IMR-90 (cell line): Measurements from ENCODE around the gene SRP19. TPM values are rescaled to one million over a fixed set of nuclear protein-coding genes. Genes with fewer than 3 reads are reported as not detected.

Experiments used
- ATAC-seq: fragments of 200-7000 bp; cut with Tn5 transposase; 2 replicates; pipeline ENCODE4 v1.9.1; 2020; ENCODE audit warnings: low read depth, mild to moderate bottlenecking, moderate library complexity
- BruUV-seq: library from RNA; stranded (reverse); fragments of 400-500 nt; replicated peaks from 2 replicates; lab custom pipeline; 2021; lab: Mats Ljungman, UMichigan
- CTCF ChIA-PET: fragments of 300-600 bp; formaldehyde crosslinking; extraction: SDS; loops from one replicate; lab custom pipeline; 2021; ENCODE audit warnings: antibody characterized with exemption; lab: Yijun Ruan, JAX
- POLR2A ChIA-PET: fragments of 300-600 bp; sonication (Branson Sonifier 250); formaldehyde crosslinking; loops from one replicate; lab custom pipeline; 2022; ENCODE audit warnings: antibody characterized with exemption; ENCODE audit not compliant: unreplicated experiment; lab: Charles Lee
- DNase-seq: peaks from one replicate; pipeline ENCODE4 v3.0.0; 2013
- H2AFZ ChIP-seq: replicated peaks from 2 replicates; pipeline ENCODE3; 2013; ENCODE audit warnings: low read length, mild to moderate bottlenecking; ENCODE audit not compliant: poor library complexity
- H2AK5ac ChIP-seq: 2 replicates; pipeline ENCODE4 v1.6.1; 2013; ENCODE audit warnings: low read depth, low read length, inconsistent platforms
- H2AK9ac ChIP-seq: replicated peaks from 2 replicates; pipeline ENCODE3; 2013; ENCODE audit warnings: mild to moderate bottlenecking, low read depth, low read length, moderate library complexity; ENCODE audit not compliant: poor library complexity
- H2BK120ac ChIP-seq: 2 replicates; pipeline ENCODE4 v1.6.1; 2013; ENCODE audit warnings: low read depth, low read length, inconsistent platforms
- H2BK15ac ChIP-seq: 3 replicates; pipeline ENCODE4 v1.6.1; 2013; ENCODE audit warnings: low read depth, low read length, inconsistent platforms
- H2BK20ac ChIP-seq: 2 replicates; pipeline ENCODE4 v1.6.1; 2013; ENCODE audit warnings: low read depth, mild to moderate bottlenecking, inconsistent platforms, low read length, moderate library complexity
- H2BK5ac ChIP-seq: 2 replicates; pipeline ENCODE4 v1.6.1; 2013; ENCODE audit warnings: mild to moderate bottlenecking, low read depth, low read length, inconsistent platforms; ENCODE audit not compliant: poor library complexity, severe bottlenecking
- H3K14ac ChIP-seq: replicated peaks from 2 replicates; pipeline ENCODE4 v1.6.1; 2013; ENCODE audit warnings: low read depth, low read length, inconsistent platforms
- H3K18ac ChIP-seq: 2 replicates; pipeline ENCODE4 v1.6.1; 2013; ENCODE audit warnings: low read depth, low read length, control low read depth
- H3K23ac ChIP-seq: 2 replicates; pipeline ENCODE4 v1.6.1; 2013; ENCODE audit warnings: low read depth, low read length, inconsistent platforms
- H3K27ac ChIP-seq: 2 replicates; pipeline ENCODE4 v1.5.1; 2013; ENCODE audit warnings: mild to moderate bottlenecking, control low read depth, low read length; ENCODE audit not compliant: insufficient read depth
- H3K27me3 ChIP-seq: 2 replicates; pipeline ENCODE4 v1.6.1; 2013; ENCODE audit warnings: low read length; ENCODE audit not compliant: control insufficient read depth, insufficient read depth
- H3K36me3 ChIP-seq: 2 replicates; pipeline ENCODE4 v1.6.1; 2013; ENCODE audit warnings: low read length, mixed read lengths; ENCODE audit not compliant: control insufficient read depth, insufficient read depth
- H3K4ac ChIP-seq: 2 replicates; pipeline ENCODE4 v1.6.1; 2013; ENCODE audit warnings: low read depth, low read length, inconsistent platforms
- H3K4me1 ChIP-seq: 2 replicates; pipeline ENCODE4 v1.6.1; 2013; ENCODE audit warnings: low read length, mixed read lengths; ENCODE audit not compliant: control insufficient read depth, insufficient read depth
- H3K4me2 ChIP-seq: 2 replicates; pipeline ENCODE4 v1.6.1; 2013; ENCODE audit warnings: low read depth, mild to moderate bottlenecking, control low read depth, low read length, moderate library complexity
- H3K4me3 ChIP-seq: 2 replicates; pipeline ENCODE4 v1.5.1; 2013; ENCODE audit warnings: low read depth, mild to moderate bottlenecking, control low read depth, low read length, moderate library complexity; ENCODE audit not compliant: insufficient read depth
- H3K56ac ChIP-seq: 2 replicates; pipeline ENCODE4 v1.6.1; 2013; ENCODE audit warnings: low read length, inconsistent platforms; ENCODE audit not compliant: insufficient read depth; ENCODE audit errors: extremely low read depth
- H3K79me1 ChIP-seq, 2 experiments: 2 replicates each; pipeline ENCODE4 v1.6.1; 2013; ENCODE audit warnings: low read length in 2 of 2, inconsistent platforms in 1 of 2, low read depth in 1 of 2
- H3K9ac ChIP-seq: 2 replicates; pipeline ENCODE4 v1.6.1; 2013; ENCODE audit warnings: low read depth, low read length, control low read depth
- H3K9me1 ChIP-seq: 2 replicates; pipeline ENCODE4 v1.6.1; 2013; ENCODE audit warnings: low read length, inconsistent platforms; ENCODE audit not compliant: insufficient read depth
- H3K9me3 ChIP-seq: 2 replicates; pipeline ENCODE4 v1.6.1; 2013; ENCODE audit warnings: low read length; ENCODE audit not compliant: control insufficient read depth, insufficient read depth
- H4K20me1 ChIP-seq: 2 replicates; pipeline ENCODE4 v1.6.1; 2013; ENCODE audit warnings: low read length, inconsistent platforms; ENCODE audit not compliant: insufficient read depth
- H4K5ac ChIP-seq: 2 replicates; pipeline ENCODE4 v1.6.1; 2013; ENCODE audit warnings: mild to moderate bottlenecking, low read depth, low read length, control low read depth
- H4K8ac ChIP-seq, 2 experiments: 2 replicates each; pipeline ENCODE4 v1.6.1; 2013; ENCODE audit warnings: low read depth in 2 of 2, low read length in 2 of 2, control low read depth in 1 of 2, inconsistent platforms in 1 of 2
- H4K91ac ChIP-seq: 2 replicates; pipeline ENCODE4 v1.6.1; 2013; ENCODE audit warnings: low read depth, low read length, inconsistent platforms; ENCODE audit not compliant: insufficient read depth
- CEBPB ChIP-seq: IDR thresholded peaks from 2 replicates; pipeline ENCODE4 v1.6.1; 2012; ENCODE audit warnings: low read depth, low read length, improper control_type of control experiment
- CHD1 ChIP-seq: IDR thresholded peaks from 2 replicates; pipeline ENCODE4 v1.6.1; 2012; ENCODE audit warnings: low read depth, low read length, improper control_type of control experiment
- FOS ChIP-seq: fragments of 150-350 bp; IDR thresholded peaks from 2 replicates; pipeline ENCODE4 v1.6.1; 2016; ENCODE audit warnings: low read depth, low read length
- MXI1 ChIP-seq: IDR thresholded peaks from 2 replicates; pipeline ENCODE4 v1.6.1; 2012; ENCODE audit warnings: low read depth, mild to moderate bottlenecking, low read length, moderate library complexity, borderline replicate concordance
- NFE2L2 ChIP-seq: fragments of 150-350 bp; IDR thresholded peaks from 2 replicates; pipeline ENCODE4 v1.6.1; 2016; ENCODE audit warnings: low read depth, mild to moderate bottlenecking, low read length
- POLR2A ChIP-seq: IDR thresholded peaks from 2 replicates; pipeline ENCODE4 v1.6.1; 2012; ENCODE audit warnings: mild to moderate bottlenecking, low read depth, low read length
- RAD21 ChIP-seq: IDR thresholded peaks from 2 replicates; pipeline ENCODE4 v1.6.1; 2012; ENCODE audit warnings: low read length, improper control_type of control experiment
- RCOR1 ChIP-seq: IDR thresholded peaks from 2 replicates; pipeline ENCODE4 v1.6.1; 2012; ENCODE audit warnings: mild to moderate bottlenecking, low read length, improper control_type of control experiment; ENCODE audit not compliant: insufficient replicate concordance
- RFX5 ChIP-seq: IDR thresholded peaks from 2 replicates; pipeline ENCODE4 v1.8.0; 2012; ENCODE audit warnings: low read depth, mild to moderate bottlenecking, low read length, moderate library complexity
- SMC3 ChIP-seq: fragments of 150-350 bp; IDR thresholded peaks from 2 replicates; pipeline ENCODE4 v1.6.1; 2016; ENCODE audit warnings: low read depth, mild to moderate bottlenecking, antibody characterized with exemption, low read length, moderate library complexity
- WGBS, 2 experiments: methylation state at CpG; one replicate each; pipeline versions ENCODE4 v1.1.5 to v1.1.7; 2013; ENCODE audit warnings: missing lambda C conversion rate in 2 of 2; ENCODE audit not compliant: insufficient read length in 1 of 2; ENCODE audit errors: extremely low coverage in 2 of 2; 5-methylcytosine and 5-hydroxymethylcytosine counted together
- dilution Hi-C: fragments of 300-500 bp; cut with HindIII; formaldehyde crosslinking; loops from one replicate; pipeline ENCODE4 v1.14.3; 2018; ENCODE audit warnings: low sequenced_read_pairs; ENCODE audit not compliant: unreplicated experiment
- in situ Hi-C: fragments of 300-500 bp; cut with MboI; formaldehyde crosslinking; loops from 3 replicates; pipeline ENCODE4 v1.14.3; 2019; ENCODE audit warnings: low sequenced_read_pairs, inconsistent platforms, mixed read lengths
- intact Hi-C: fragments of 100-400 bp; cut with micrococcal nuclease; formaldehyde crosslinking; loops from 2 replicates; pipeline ENCODE4 v1.10.0; 2022
- polyA plus RNA-seq, 3 experiments: library from polyadenylated mRNA; depleted of rRNA; stranded (reverse); fragments of >200 nt; gene quantifications; 2 replicates each; pipeline ENCODE4 v1.2.3, GENCODE V29; 2012; ENCODE audit warnings: low replicate concordance in 1 of 3
- total RNA-seq: library from RNA; depleted of rRNA; stranded (reverse); fragments of >200 nt; gene quantifications from 2 replicates; pipeline ENCODE4 v1.2.3, GENCODE V29; 2012
- TF ChIP-seq, protein P1 (sequence below): conservative IDR thresholded peaks from 2 replicates; pipeline ENCODE4 v1.5.1; 2012; ENCODE audit warnings: mild to moderate bottlenecking, low read depth, low read length, improper control_type of control experiment

The SRP19 gene
- total and polyA plus RNA-seq, 2 of the 4 experiments (the other 2 are of a cell fraction): 10.0 to 61.5 TPM

DNA sequence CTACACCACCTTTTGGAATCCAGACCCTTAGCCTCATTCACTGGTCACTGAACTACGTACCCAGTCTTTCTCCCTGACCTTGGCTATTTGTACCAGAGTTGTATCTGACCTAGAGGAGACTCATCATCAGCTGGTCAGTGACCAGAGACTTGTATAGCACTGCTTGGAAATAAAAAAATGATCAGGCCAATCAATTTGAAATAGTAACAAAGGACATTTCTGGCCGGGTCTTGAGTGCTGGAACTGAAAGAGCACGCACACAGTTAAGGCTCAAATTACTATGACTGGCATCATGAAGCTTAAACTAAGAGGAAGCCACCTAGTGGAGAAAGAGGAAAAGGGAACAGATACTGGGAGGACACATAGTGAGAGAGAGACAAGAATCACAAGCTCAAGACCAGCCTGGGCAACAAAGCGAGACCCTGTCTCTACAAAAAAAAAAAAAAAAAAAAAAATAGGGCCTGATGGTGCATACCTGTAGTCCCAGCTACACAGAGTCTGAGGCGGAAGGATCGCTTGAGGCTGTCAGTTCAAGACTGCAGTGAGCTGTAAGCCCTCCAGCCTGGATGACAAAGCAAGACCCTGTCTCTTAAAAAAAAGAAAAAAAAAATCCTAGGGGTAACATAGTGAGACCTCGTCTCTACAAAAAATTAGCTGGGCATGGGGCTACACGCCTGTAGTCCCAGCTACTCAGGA lies 12.8 kb upstream of the SRP19 start:
- WGBS, 2 experiments: 60% methylated on average over 1 of the region's 8 CpGs; no CpG with 5 or more reads in 1 of the 2 experiments
- Histone ChIP-seq H2BK20ac (no peak overlapping the region), H3K4me2 (peak overlapping the region; percentile 86; the same call in 1 of the 2 replicates), H2AK5ac (no peak overlapping the region), H2AK9ac (no peak overlapping the region), H3K14ac (no peak overlapping the region), H3K4ac (no peak overlapping the region; the same call in 1 of the 2 replicates), H2BK5ac (peak overlapping the region; percentile 28), H3K23ac (no peak overlapping the region), H4K20me1 (no peaks in the 10 kb centered on the region), H4K8ac (0 out of 4 replicates have a peak overlapping the region, but pooled peaks of 1 of the 2 experiments have one; percentile 22), H3K79me1 (no peaks in the 10 kb centered on the region), H3K9me1 (no peaks in the 10 kb centered on the region), H3K4me3 (no peak overlapping the region; the same call in 1 of the 2 replicates), H3K9me3 (no peaks in the 10 kb centered on the region), H3K9ac (peak overlapping the region; percentile 51; the same call in 1 of the 2 replicates), H3K18ac (no peak overlapping the region), H3K56ac (no peak overlapping the region), H3K4me1 (no peaks in the 10 kb centered on the region), H4K91ac (no peak overlapping the region), H2BK15ac (no peak overlapping the region), H3K36me3 (no peaks in the 10 kb centered on the region), H2AFZ (no peak overlapping the region), H3K27me3 (no peaks in the 10 kb centered on the region), H3K27ac (no peak overlapping the region), H4K5ac (no peak overlapping the region), H2BK120ac (no peak overlapping the region)
- dilution Hi-C loops: no loop called here
- peak; percentile 97 for ATAC-seq
- POLR2A ChIA-PET: interaction anchor here (0.6 kb wide), 1 partner anchor 416 kb away, joined by 5 read pairs; no protein-coding TSS in a partner anchor
- peak; percentile 78 for DNase-seq
- no peak for TF ChIP-seq RCOR1
- TF ChIP-seq, protein P1, sequence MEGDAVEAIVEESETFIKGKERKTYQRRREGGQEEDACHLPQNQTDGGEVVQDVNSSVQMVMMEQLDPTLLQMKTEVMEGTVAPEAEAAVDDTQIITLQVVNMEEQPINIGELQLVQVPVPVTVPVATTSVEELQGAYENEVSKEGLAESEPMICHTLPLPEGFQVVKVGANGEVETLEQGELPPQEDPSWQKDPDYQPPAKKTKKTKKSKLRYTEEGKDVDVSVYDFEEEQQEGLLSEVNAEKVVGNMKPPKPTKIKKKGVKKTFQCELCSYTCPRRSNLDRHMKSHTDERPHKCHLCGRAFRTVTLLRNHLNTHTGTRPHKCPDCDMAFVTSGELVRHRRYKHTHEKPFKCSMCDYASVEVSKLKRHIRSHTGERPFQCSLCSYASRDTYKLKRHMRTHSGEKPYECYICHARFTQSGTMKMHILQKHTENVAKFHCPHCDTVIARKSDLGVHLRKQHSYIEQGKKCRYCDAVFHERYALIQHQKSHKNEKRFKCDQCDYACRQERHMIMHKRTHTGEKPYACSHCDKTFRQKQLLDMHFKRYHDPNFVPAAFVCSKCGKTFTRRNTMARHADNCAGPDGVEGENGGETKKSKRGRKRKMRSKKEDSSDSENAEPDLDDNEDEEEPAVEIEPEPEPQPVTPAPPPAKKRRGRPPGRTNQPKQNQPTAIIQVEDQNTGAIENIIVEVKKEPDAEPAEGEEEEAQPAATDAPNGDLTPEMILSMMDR: peak; percentile 67
- no peak for TF ChIP-seq POLR2A
- TF ChIP-seq RAD21: peak; percentile 48; the same call in 1 of the 2 replicates
- TF ChIP-seq CHD1: no peak
- TF ChIP-seq FOS: no peak
- no peak for TF ChIP-seq NFE2L2
- TF ChIP-seq CEBPB: no peak
- TF ChIP-seq SMC3: peak; percentile 41; the same call in 1 of the 2 replicates
- no peak for TF ChIP-seq RFX5
- TF ChIP-seq MXI1: no peak
- in situ Hi-C loops: loop anchor here (10.0 kb wide), 1 partner anchor 293 kb away; no protein-coding TSS in a partner anchor
- CTCF ChIA-PET: interaction anchor here (0.6 to 1.6 kb wide), 14 partner anchors 9 to 298 kb away, joined by 3 to 11 read pairs (median 4); partner anchors contain the start of gene SRP19
- intact Hi-C loops: loop anchor here (1.0 to 2.0 kb wide), 2 partner anchors 61 to 297 kb away; no protein-coding TSS in a partner anchor
- no TSS peak for BruUV-seq
